ENCODE data around the gene S100A9. TPM values are rescaled to one million over a fixed set of nuclear protein-coding genes. Genes with fewer than 3 reads are reported as not detected.
A peak's percentile ranks its signal among the peaks of the same experiment; 100 is the strongest.
"Not testable (repeated sequence)": the region's sequence is repeated elsewhere in the genome, so short reads cannot be mapped to it uniquely, and the experiment has no call there.

S100A9 gene
- total RNA-seq, 2 experiments from 2014 or later: not detected

DNA sequence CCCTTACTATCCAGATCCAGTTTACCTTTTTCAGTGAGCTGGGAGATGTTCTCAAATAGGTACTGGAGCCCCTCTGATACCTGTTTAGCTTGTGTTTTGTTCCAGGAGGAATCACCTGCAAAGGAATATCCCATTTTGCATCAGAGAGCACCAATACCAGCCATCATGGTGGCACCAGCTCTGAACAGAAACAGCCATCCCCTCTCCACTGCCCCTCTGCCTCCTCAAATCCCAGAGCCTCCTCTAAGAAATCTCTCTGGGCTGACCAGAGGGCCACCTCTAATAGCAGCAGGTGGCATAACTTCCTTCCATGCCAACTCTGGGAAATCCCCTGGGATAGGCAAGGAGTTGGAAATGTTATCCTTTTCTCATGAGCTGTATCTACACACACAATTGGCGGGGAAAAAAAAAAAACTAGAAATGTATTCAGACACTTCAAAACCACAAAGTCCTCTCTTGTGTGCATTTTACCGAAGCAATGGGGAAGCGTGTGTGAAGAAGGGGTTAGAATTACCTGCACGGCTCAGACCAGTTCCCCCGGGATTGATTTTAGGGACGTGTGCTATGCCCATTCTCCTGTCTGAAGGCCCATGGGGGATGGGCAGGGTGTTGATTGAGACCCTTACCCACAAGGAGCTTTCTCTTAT lies 11.5 kb upstream of the S100A9 start:
- H3K9me3 Mint-ChIP-seq (ENCODE audit: insufficient read depth): no peaks in the 10 kb centered on the region
- H3K4me1 Mint-ChIP-seq (ENCODE audit: low read depth): peaks cover 31% of the 10 kb centered on the region
- no peak for ATAC-seq
- peak; percentile 18 for DNase-seq
- no peaks in the 10 kb centered on the region for H3K36me3 Mint-ChIP-seq (ENCODE audit: low read depth)
- no peak overlapping the region for H3K4me3 Mint-ChIP-seq
- CTCF ChIA-PET: interaction anchor here (2.8 to 2.9 kb wide), 2 partner anchors 10 to 149 kb away, joined by 10 to 19 read pairs; partner anchors contain the start of gene S100A9
- H3K27me3 Mint-ChIP-seq (ENCODE audit: low read depth): peaks cover 60% of the 10 kb centered on the region
- no peak overlapping the region for H3K27ac Mint-ChIP-seq
- POLR2A ChIA-PET: no interaction called here

DNA sequence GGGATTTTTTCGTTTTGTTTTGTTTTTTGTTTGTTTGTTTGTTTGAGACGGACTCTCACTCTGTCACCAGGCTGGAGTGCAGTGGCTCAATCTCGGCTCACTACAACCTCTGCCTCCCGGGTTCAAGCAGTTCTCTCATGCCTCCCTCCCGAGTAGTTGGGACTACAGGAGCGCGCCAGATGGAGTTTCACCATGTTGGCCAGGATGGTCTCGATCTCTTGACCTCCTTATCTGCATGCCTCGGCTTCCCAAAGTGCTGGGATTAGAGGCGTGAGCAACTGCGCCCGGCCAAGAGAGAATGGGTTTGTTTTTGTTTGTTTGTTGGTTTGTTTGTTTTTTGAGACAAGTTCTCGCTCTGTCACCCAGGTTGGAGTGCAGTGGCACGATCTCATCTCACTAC lies 10.6 kb upstream of the S100A9 start:
- not testable (repeated sequence) for H3K27ac Mint-ChIP-seq

DNA sequence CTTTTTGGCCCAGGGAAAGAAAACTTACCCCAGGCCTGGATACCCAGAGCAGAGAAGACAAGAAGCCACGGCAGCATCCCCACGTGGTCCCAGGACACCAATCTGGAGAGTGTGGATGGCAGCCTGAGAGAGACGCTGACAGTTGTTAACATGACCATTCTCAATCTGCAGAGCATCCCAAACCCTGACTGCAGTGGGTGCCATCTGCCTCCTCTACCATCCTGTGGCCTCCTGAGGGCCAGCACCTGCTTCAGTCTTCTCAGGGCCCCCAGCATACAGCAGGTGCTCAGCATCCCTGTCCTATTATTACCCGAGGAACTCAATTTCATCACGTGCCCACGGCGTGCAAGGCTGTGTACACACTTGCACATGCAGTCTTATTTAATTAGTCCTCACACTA lies 9.8 kb upstream of the S100A9 start:
- no peaks in the 10 kb centered on the region for H3K9me3 Mint-ChIP-seq (ENCODE audit: insufficient read depth)
- peaks cover 51% of the 10 kb centered on the region for H3K27me3 Mint-ChIP-seq (ENCODE audit: low read depth)
- H3K27ac Mint-ChIP-seq: no peak overlapping the region
- peaks cover 31% of the 10 kb centered on the region for H3K4me1 Mint-ChIP-seq (ENCODE audit: low read depth)
- ATAC-seq: no peak
- CTCF ChIA-PET: interaction anchor here (1.0 kb wide), 1 partner anchor 147 kb away, joined by 4 read pairs; no protein-coding TSS in a partner anchor
- DNase-seq: peak; percentile 16
- no peaks in the 10 kb centered on the region for H3K36me3 Mint-ChIP-seq (ENCODE audit: low read depth)
- H3K4me3 Mint-ChIP-seq: no peak overlapping the region
- POLR2A ChIA-PET: no interaction called here

More for the DNA sequence above, 10.6 kb upstream of the S100A9 start:
- Mint-ChIP-seq H3K27me3 (ENCODE audit: low read depth) (peaks cover 59% of the 10 kb centered on the region), H3K4me1 (ENCODE audit: low read depth) (peaks cover 31% of the 10 kb centered on the region)
- POLR2A ChIA-PET; H3K36me3 Mint-ChIP-seq (ENCODE audit: low read depth); H3K4me3 Mint-ChIP-seq; ATAC-seq; H3K9me3 Mint-ChIP-seq (ENCODE audit: insufficient read depth): not testable (repeated sequence)
- CTCF ChIA-PET: interaction anchor here (2.8 to 2.9 kb wide), 2 partner anchors 9 to 148 kb away, joined by 10 to 19 read pairs; partner anchors contain the start of gene S100A9
- DNase-seq: peak; percentile 16

DNA sequence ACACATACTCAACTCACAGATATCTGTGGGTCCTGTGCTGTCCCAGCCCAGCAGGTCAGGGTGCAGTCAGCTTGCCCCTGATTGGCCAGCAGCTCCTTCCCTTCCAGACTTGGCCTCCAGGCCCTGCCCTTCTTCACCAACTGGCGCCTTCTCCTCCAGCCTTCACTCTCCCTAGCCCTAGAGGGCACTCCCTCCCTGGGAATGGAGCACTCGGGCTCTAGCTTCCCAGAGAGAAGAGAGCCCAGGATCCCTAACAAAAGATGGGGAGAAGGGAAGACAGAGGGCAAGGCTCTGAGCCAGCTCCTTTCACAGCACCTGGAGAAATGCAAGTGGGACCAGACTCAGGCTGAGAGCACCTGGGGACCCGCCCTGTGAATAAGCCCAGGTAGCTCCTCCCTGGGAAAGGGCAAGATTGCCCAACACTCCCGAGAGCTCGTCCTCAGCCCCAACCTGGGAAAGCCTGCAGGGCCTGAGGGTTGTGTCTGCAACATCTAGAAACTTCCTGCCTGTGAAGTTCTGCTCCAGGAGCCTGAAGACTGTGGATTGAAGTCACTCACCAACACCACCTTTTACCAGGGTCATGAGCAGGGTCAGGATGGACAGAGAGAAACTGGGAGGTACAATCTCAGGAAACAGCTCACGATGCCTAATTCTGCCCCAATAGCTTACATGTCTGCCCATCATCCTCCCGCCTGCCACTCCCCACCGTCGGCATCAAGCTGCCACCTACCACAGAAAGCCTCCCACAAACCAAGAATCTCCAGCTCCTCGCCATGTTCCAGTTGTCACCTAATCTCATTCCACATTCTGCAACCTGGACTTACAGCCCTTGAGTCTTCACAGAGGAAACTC lies 8.9 kb upstream of the S100A9 start, which contains the start of gene PGLYRP4:
Gene PGLYRP4, minus strand, starts transcription at position 331 of the 852 bp plus-strand sequence. CDS start 909 bp downstream, outside the sequence.
- no peak within 1 kb of the TSS for H3K27ac Mint-ChIP-seq
- CTCF ChIA-PET: interaction anchor here (0.6 to 1.0 kb wide), 2 partner anchors 13 to 146 kb away, joined by 3 to 4 read pairs; no protein-coding TSS in a partner anchor
- peaks cover 28% of the 10 kb centered on the region for H3K4me1 Mint-ChIP-seq (ENCODE audit: low read depth)
- ATAC-seq (no peak), DNase-seq (peak; percentile 11)
- no peaks in the 10 kb centered on the region for H3K9me3 Mint-ChIP-seq (ENCODE audit: insufficient read depth)
- peaks cover 50% of the 10 kb centered on the region for H3K27me3 Mint-ChIP-seq (ENCODE audit: low read depth)
- H3K4me3 Mint-ChIP-seq: no peak within 1 kb of the TSS
- no peaks in the 10 kb centered on the region for H3K36me3 Mint-ChIP-seq (ENCODE audit: low read depth)
- POLR2A ChIA-PET: no interaction called here

DNA sequence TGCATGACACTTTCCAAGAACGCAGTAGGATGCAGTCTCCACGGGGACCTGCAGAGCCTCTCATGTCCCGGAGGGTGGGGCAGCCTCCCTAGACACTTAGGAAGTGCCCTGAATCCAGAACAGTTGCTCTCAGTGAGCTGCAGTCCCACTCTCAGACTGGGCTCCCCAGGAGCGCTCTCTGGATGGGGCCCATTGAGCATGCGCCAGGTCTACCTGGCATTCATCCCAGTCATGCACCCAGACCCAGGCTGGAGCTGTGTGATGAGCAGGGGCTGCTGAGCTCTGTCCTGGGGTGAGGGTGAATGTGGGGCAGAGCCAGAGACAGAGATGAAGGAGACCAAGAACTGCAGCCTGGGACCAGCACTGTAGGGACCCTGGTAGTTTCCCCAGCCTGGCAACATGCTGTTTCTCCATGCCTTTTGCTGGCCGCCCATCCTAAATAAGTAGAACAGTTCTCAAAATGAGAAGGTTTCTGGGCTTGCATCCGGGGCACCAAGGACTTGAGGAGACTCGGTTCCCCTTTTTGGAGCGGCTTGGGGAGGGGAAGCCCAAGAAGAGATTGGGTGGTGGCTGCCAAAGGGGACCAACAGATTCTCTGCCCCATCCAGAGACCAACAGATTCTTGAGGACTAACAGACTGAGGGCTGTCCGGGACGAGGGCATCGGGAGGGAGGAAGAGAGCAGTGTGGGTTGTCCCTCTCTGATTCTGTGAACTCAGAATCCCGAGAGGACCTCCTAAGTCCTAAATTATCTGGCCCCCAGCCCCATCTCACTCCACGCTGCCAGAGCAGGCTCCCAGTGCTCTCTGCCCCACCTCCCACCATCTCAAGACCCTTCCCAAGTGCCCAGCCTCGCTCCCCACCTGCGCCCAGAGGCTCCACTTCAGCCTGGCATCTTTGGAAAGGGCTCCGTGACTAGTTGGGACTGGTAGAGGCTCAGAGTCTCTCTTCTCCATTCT lies 8.0 kb upstream of the S100A9 start:
- peak; percentile 17 for DNase-seq
- peaks cover 20% of the 10 kb centered on the region for H3K4me1 Mint-ChIP-seq (ENCODE audit: low read depth)
- H3K9me3 Mint-ChIP-seq (ENCODE audit: insufficient read depth): no peaks in the 10 kb centered on the region
- no peak overlapping the region for H3K4me3 Mint-ChIP-seq
- ChIA-PET CTCF (interaction anchor here (0.6 to 1.0 kb wide), 2 partner anchors 14 to 145 kb away, joined by 3 to 4 read pairs; no protein-coding TSS in a partner anchor), POLR2A (no interaction called here)
- H3K27ac Mint-ChIP-seq: no peak overlapping the region
- no peaks in the 10 kb centered on the region for H3K36me3 Mint-ChIP-seq (ENCODE audit: low read depth)
- H3K27me3 Mint-ChIP-seq (ENCODE audit: low read depth): peaks cover 44% of the 10 kb centered on the region
- no peak for ATAC-seq

DNA sequence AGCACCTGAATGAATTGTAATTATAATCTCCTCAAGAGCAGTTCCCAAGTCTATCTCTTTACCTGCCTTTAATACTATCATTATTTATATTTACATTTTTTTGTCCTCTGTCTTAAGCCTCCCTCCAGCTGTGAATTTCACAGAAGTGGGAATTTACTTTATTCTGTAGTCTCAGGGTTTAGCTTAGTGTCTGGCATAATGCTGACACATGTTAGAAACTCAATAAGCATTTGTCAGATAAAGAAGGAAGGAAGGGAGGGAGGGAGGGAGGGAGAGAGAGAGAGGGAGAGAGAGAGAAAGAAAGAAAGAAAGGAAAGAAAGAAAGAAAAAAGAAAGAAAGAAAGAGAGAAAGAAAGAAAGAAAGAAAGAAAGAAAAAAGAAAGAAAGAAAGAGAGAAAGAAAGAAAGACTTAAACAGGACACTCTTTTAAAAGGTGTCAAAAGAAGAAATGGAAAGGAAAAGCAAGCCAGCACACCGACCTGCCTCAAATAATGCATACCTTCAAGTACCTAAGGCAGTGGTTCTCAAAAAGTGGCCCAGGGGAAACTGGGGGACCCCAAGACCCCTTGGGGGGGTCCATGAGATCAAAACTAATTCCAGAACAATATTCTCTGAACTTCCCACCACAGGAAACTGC lies 7.2 kb upstream of the S100A9 start:
- ChIA-PET POLR2A (no interaction called here), CTCF (interaction anchor here (1.0 to 7.4 kb wide), 2 partner anchors 144 kb away, joined by 4 to 140 read pairs; no protein-coding TSS in a partner anchor)
- Mint-ChIP-seq H3K27me3 (ENCODE audit: low read depth) (peaks cover 41% of the 10 kb centered on the region), H3K4me3 (no peak overlapping the region), H3K27ac (no peak overlapping the region), H3K36me3 (ENCODE audit: low read depth) (no peaks in the 10 kb centered on the region), H3K9me3 (ENCODE audit: insufficient read depth) (no peaks in the 10 kb centered on the region), H3K4me1 (ENCODE audit: low read depth) (peaks cover 13% of the 10 kb centered on the region)
- peak; percentile 7 for DNase-seq
- ATAC-seq: no peak

DNA sequence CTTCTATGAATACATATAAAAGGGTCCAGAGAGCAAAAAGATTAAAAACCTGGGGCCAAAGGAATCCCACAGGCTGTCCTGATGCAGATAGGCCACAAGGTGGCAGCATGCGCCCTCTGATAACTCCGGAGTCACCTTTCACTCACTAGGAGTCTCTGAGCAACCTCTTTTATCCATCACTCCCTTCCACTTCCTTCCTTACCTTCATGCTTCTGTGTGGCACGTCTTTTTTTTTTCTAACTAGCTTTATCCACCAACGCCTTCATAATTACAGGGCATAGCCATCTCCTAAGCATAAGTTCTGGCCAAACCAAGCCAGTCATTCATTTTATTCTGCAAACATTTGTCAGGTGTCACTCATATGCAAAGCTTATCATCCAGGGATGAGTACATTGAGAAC lies 5.1 kb upstream of the S100A9 start:
- Mint-ChIP-seq H3K27ac (no peak overlapping the region), H3K36me3 (ENCODE audit: low read depth) (no peaks in the 10 kb centered on the region), H3K4me3 (no peak overlapping the region), H3K9me3 (ENCODE audit: insufficient read depth) (no peaks in the 10 kb centered on the region), H3K27me3 (ENCODE audit: low read depth) (peaks cover 33% of the 10 kb centered on the region), H3K4me1 (ENCODE audit: low read depth) (peaks cover 5% of the 10 kb centered on the region)
- POLR2A ChIA-PET: interaction anchor here (0.7 kb wide), 1 partner anchor 192 kb away, joined by 3 read pairs; no protein-coding TSS in a partner anchor
- DNase-seq (peak; percentile 78), ATAC-seq (peak; percentile 68)
- CTCF ChIA-PET: interaction anchor here (0.7 to 7.4 kb wide), 17 partner anchors 9 to 281 kb away, joined by 3 to 140 read pairs (median 4); partner anchors contain the start of gene CHTOP

DNA sequence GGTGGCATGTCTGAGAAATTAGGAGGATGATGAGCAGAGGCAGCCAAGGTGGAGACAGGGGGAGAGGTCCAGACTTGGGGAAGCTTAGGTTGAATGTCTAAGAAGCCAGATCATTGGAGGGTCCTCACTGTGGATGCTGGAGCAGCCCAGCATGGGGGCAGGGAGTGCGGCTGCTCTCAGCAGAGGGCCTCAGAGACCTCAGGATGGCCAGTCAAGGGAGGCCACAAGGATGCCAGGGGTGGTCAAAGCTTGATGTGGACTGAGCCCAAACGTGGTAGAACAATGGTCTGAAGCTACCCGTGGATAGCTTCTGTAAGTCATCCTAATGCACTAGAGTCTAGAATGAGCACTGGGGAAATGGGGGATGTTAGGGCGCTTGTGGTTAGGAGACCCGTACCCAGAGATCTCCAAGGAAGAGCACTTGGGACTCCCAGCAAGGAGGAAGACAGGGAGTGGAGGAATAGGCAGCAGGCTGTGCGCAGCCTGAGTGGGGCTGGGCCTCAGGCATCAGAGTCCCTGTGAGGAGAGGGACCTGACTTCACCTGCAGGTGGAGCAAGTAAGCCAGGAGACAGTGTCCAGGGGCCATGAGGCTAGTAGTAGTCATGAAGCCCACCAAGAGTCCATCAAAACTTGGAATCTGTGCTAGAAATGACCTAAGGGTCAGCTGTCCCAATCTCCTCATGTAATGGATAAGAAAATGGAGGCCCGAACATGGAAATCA lies 4.3 kb upstream of the S100A9 start:
- H3K27ac Mint-ChIP-seq: no peak overlapping the region
- no peaks in the 10 kb centered on the region for H3K36me3 Mint-ChIP-seq (ENCODE audit: low read depth)
- H3K9me3 Mint-ChIP-seq (ENCODE audit: insufficient read depth): no peaks in the 10 kb centered on the region
- H3K27me3 Mint-ChIP-seq (ENCODE audit: low read depth): peaks cover 28% of the 10 kb centered on the region
- ChIA-PET CTCF (interaction anchor here (0.8 to 7.4 kb wide), 16 partner anchors 8 to 281 kb away, joined by 3 to 140 read pairs (median 4); partner anchors contain the start of gene CHTOP), POLR2A (interaction anchor here (0.7 kb wide), 1 partner anchor 191 kb away, joined by 3 read pairs; no protein-coding TSS in a partner anchor)
- DNase-seq: no peak
- peaks cover 11% of the 10 kb centered on the region for H3K4me1 Mint-ChIP-seq (ENCODE audit: low read depth)
- no peak overlapping the region for H3K4me3 Mint-ChIP-seq
- no peak for ATAC-seq

DNA sequence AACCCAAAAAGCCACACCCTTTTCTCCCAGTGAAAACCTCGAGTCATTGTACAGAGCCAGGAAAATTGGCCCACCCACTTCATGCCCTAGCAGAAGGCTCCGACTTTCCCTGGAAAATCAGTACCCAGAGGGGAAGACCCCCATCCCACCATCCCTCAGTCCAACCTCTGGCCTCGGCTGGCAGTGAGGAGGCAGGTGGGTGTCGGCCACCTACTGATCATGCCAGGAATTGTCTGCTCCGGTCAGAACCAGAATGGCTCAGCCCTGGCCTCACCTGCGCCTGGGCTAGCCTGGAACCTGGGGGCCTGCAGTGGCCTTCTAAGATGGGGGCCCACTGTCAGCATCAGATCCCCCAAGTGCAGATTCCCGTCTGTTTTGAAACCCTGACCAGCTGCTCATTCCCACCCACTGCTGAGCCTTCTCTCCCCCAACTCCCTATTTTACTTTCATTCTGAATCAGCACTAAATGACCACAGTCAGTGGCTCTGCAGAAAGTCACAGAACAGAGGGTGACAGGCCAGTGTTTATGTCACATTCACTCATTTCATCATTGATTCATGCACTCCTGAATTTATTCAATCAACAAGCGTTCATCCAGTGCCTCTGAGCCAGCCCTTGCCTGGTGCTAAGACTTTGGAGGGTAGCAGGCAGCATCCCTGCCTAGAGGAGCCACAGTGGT lies 3.0 kb upstream of the S100A9 start:
- Mint-ChIP-seq H3K27ac (no peak overlapping the region), H3K36me3 (ENCODE audit: low read depth) (no peaks in the 10 kb centered on the region), H3K4me3 (no peak overlapping the region), H3K27me3 (ENCODE audit: low read depth) (peaks cover 24% of the 10 kb centered on the region), H3K4me1 (ENCODE audit: low read depth) (peaks cover 11% of the 10 kb centered on the region), H3K9me3 (ENCODE audit: insufficient read depth) (no peaks in the 10 kb centered on the region)
- ChIA-PET POLR2A (no interaction called here), CTCF (interaction anchor here (0.8 to 7.4 kb wide), 12 partner anchors 9 to 144 kb away, joined by 3 to 140 read pairs (median 7); no protein-coding TSS in a partner anchor)
- DNase-seq (no peak), ATAC-seq (no peak)

Data from activated CD8-positive, alpha-beta T cell treated with anti-CD3 and anti-CD28 coated beads, Interleukin-2, amount 10 ng/mL, durations not matched to agents 7 days and 5 days (primary cell).